T follicular helper cell (primary cell): ENCODE measurements around the gene SERINC5.
"Not testable (repeated sequence)": the region's sequence is repeated elsewhere in the genome, so short reads cannot be mapped to it uniquely, and the experiment has no call there.

ENCODE experiments used
- DNase-seq: peaks from one replicate; pipeline ENCODE4 v3.0.0-alpha.2; 2020; ENCODE audit warnings: low read depth

The SERINC5 gene

GRCh38 chr5:80227979-80228596 is 27.8 kb downstream of the SERINC5 start:
- DNase-seq, result no peak

DNA sequence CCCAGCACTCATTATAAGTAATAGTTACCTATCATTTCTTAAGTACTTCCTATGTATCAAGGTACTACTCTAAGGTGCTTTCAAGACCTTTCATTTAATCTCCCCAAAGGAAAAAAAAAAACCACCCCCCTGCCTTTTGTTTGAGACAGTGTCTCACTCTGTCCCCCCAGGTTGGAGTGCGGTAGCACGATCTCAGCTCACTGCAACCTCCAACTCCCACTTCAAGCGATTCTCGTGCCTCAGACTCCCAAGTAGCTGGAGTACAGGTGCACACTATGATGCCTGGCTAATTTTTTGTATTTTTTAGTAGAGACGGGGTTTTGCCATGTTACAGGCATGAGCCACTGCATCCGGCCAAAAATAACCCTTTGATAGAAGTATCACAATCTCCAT is 29.9 kb downstream of the SERINC5 start:
- no peak for DNase-seq

DNA sequence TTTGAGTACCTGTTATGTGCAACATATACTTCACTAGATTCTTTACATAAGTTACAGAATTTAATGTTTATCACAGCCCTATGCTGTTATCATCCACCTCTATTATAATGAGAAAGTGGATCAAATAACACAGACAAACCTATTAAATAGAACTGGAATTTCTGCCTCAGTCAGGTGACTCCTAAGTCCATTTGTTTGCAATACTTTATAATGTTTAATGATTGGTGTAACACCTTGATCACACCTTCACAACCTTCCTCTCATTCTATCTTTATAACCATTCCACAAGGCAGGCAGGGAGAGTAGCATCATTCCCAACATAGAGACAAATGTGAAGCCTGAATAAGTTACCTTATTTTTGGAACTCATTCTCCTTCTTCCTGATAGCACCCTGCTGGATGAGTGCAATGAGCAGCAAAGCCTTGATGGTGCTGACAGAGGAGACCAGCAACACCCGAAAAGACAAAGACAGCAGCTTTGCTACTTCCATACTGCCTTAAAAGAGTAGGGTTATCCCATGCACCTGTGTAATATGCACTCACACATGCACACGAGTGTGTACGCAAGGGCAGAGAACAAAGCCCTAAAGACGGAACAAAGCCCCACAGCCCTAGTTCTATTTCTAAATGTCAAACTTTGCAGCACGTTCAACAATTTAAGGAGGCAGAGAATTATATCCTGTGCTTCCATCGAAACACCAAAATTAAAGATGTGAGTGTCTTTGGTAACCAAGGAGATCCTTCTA is 30.5 kb downstream of the SERINC5 start:
- no peak for DNase-seq

- no peak for DNase-seq
Measured at GRCh38 chr5:80223561-80223960, 32.3 kb downstream of the SERINC5 start.

DNA sequence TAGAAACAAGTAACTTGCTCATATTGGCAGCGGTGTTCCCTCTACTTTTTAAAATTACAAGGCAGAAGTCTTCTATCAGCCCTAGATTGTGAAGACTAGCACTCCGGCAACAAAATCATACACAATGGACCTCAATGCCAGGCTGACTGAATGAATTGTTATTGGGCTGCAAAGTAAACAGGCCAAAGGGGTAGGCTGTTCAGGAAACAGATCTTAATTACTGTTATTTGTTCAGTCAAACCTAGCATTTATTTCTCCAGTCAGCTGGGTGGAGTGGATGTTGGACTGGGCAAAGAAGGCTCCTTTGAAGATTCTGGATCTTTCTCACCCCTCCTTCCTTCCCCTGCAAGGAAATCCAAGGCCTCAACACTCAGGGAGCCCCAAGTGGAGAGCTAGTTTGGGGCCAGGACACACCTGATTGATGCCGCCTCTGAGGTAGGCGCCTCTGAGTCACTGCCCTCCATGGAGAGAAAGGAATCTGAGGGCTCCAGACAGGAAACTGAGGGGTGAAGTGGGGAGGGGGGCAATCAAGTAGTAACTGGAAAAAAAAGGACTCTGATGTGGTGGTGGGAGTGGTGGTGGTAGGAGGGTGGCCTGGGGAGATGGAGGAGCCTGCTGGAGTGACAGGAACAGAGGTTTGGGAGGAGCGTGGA is 35.5 kb downstream of the SERINC5 start:
- DNase-seq, result no peak

- no peak for DNase-seq
Measured at GRCh38 chr5:80219391-80219790, 36.5 kb downstream of the SERINC5 start.

- no peak for DNase-seq
Measured at GRCh38 chr5:80217667-80218066, 38.2 kb downstream of the SERINC5 start.

- no peak for DNase-seq
Measured at GRCh38 chr5:80216753-80217596, 38.9 kb downstream of the SERINC5 start.

DNA sequence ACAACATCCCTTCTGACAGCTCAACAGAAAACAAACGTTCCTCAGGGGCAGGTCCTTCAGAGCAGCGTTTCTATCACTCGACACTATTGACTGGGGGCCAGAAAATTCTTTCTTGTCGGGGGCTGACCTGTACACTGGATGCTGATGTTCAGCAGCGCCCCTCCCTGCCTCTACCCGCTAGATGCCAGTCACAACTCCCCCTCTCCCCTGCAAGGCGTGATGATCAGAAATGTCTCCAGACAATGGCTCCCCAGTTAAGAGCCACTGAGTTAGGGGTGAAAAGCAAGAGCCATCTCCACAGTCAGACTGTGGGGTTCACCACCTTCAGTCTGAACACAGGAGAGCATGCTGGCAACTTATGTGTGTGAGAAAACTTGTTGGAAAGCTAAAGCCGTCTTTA is 39.8 kb downstream of the SERINC5 start:
- DNase-seq, result no peak

DNA sequence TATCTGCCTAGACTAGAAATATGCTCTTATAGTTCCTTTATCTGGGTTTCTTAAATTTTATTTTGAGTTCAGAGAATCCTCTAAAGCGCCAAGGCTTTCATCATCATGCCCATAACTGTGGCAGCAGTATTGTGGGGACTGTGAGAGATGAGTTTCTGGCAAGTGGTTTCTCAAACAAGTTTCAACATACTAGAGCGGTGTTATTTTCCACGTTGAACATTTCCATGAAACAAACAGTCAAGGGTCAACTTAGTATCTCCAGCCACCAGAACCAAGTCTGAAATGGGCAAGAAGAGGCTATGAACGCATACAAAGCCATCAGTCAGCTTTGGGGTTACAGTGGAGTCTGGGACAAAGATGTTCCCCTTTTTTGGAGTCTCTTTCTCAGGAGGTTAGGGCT is 40.3 kb downstream of the SERINC5 start:
- no peak for DNase-seq

- no peak for DNase-seq
Measured at GRCh38 chr5:80213466-80213865, 42.4 kb downstream of the SERINC5 start.

GRCh38 chr5:80212171-80212667 is 43.6 kb downstream of the SERINC5 start:
- DNase-seq, result no peak

- DNase-seq, result no peak
Measured at GRCh38 chr5:80211327-80211726, 44.5 kb downstream of the SERINC5 start.

DNA sequence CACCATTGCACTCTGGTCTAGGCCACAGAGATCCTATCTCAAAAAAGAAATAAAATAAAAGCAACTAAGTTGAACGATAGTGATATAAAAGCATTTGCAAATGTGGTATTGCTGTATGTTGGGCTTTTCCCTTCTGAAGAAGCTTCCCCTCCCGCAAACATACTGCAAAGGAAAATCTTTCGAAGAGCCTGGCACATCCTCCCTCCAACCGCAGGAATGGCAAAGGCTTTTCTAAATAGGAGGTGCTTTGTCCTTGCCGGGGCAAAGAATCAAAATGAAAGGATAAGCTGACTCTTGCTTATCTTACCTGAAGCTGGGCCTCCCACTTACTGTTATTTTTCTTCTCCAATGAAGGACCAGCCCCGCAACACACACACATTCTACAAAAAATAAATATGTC is 45.8 kb downstream of the SERINC5 start:
- no peak for DNase-seq

- DNase-seq, result no peak
Measured at GRCh38 chr5:80208381-80208780, 47.5 kb downstream of the SERINC5 start.

DNA sequence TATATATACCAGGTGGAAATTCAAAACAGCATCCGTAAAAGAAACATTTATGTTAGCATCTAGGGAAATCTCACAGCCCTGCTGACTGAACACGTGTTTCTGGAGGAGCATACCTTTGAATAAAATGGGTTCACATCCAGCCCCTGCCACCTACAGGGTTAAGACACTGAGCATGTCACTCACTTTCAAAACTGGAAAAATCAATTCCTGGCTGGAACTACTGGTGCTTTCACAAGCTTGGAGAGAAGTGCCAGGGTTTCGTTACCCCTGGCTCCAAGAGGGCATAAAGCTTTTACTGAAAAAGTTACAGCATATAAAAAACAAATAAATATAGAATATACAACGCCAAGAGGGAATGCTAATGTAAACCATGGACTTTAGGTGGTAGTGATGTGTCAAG is 48.0 kb downstream of the SERINC5 start:
- no peak for DNase-seq

DNA sequence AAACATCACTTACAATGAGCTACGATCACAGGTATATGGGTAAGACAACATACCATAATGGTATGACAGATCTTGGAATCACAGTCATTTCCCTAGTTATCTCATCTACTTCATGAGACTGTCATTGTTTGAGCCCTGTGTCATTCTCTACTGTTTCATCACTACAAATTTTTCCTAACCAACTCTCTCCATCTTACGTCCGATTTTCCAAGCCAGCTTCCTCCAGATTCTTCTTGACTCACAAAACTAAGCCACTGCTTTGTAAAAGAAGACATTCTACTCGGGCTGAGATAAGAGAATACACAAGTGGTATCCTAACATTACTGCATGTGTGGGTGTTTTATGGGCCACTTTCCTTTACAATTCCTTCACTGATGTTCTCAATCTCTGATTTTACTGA is 49.6 kb downstream of the SERINC5 start:
- DNase-seq, result no peak

DNA sequence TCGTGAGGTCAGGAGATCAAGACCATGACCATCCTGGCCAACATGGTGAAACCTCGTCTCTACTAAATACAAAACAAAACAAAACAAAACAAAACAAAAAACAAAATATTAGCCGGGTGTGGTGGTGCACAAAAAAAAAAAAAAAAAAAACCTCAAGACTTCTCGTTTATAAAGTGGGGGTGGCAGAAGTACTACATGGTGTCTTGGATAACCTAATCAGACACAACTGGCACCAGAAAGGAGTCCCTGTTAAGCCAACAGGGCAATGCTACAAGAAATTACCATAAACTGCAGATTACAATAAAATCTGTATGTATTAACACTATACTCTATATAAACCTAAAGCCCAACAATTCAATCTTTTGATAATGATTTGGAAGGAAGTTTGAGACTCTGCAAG is 50.0 kb downstream of the SERINC5 start:
- DNase-seq, result no peak

GRCh38 chr5:80204808-80205614 is 50.8 kb downstream of the SERINC5 start:
- DNase-seq, result no peak

DNA sequence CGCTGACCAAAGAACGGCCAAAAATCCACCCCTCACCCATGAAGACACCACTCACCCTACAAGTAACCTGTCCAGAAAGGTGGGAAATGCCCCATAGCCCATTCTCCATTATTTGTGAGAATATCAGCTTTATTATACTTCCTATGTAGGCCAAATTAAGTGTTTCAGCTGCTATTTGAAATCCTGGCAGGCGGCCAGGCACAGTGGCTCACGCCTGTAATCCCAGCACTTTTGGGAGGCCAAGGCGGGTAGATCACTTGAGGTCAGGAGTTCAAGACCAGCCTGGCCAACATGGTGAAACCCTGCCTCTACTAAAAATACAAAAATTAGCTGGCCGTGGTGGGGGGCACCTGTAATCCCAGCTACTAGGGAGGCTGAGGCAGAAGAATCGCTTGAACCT is 54.1 kb downstream of the SERINC5 start:
- DNase-seq, result not testable (repeated sequence)

- no peak for DNase-seq
Measured at GRCh38 chr5:80198920-80199319, 56.9 kb downstream of the SERINC5 start.
